Measurements from ENCODE around the gene PIPOX. TPM values are rescaled to one million over a fixed set of nuclear protein-coding genes. Genes with fewer than 3 reads are reported as not detected.

PIPOX gene
- total and polyA plus RNA-seq, 2 of the 8 experiments (the other 6 are each of a cell fraction or from before 2014, with no cell fraction given): 57.2 to 99.6 TPM

- no peaks in the 10 kb centered on the region for H3K79me2 ChIP-seq (ENCODE audit: control insufficient read depth in 1 of 2, insufficient read depth in 2 of 2, low read length in 2 of 2)
- ChIA-PET CTCF (ENCODE audit: partially characterized antibody) (interaction anchor here (0.7 to 6.6 kb wide), 5 partner anchors 12 to 504 kb away, joined by 4 to 41 read pairs (median 5); no protein-coding TSS in a partner anchor), POLR2A (ENCODE audit: partially characterized antibody) (interaction anchor here (0.6 to 3.8 kb wide), 24 partner anchors 9 to 221 kb away, joined by 3 to 47 read pairs (median 5); partner anchors contain the start of gene PIPOX)
- FAIRE-seq (no peak), DNase-seq (ENCODE audit: low read depth in 1 of 2, low spot score in 2 of 2) (no peak)
- H3K23me2 ChIP-seq (ENCODE audit: low read depth, low read length): peaks cover 4% of the 10 kb centered on the region; the same call in 1 of the 2 replicates
- no peaks in the 10 kb centered on the region for H3K27me3 ChIP-seq (replicated peaks in 1 of 4; ENCODE audit: control insufficient read depth in 3 of 4, extremely low read depth in 1 of 4, insufficient read depth in 3 of 4, low read length in 3 of 4)
- H3K18ac ChIP-seq (ENCODE audit: extremely low read depth, low read length): peak overlapping the region; percentile 98
- peak overlapping the region in 1 of 4 experiments; percentile 47; a peak in 2 of 8 replicates for H3K4me3 ChIP-seq (ENCODE audit: extremely low read depth in 1 of 4, insufficient read depth in 2 of 4, low read depth in 3 of 4, low read length in 4 of 4)
- no peak overlapping the region for H4K8ac ChIP-seq (ENCODE audit: extremely low read depth, insufficient read depth, low read length)
- no peak for TF ChIP-seq ATF2 (IDR thresholded peaks at IDR 0.05; ENCODE audit: low read length)
- TF ChIP-seq HDAC2 (IDR thresholded peaks at IDR 0.05; ENCODE audit: borderline replicate concordance in 1 of 2, low read depth in 2 of 2, low read length in 2 of 2): no peak
- peak; percentile 89 for TF ChIP-seq E2F6 (IDR thresholded peaks at IDR 0.05)
- no peak for TF ChIP-seq NANOG (IDR thresholded peaks at IDR 0.05; ENCODE audit: insufficient read depth, low read depth, low read length, poor library complexity, severe bottlenecking)
- peak overlapping the region; percentile 15; the same call in 1 of the 2 replicates for H2AK5ac ChIP-seq (ENCODE audit: low read depth, low read length)
- H2BK120ac ChIP-seq (replicated peaks; ENCODE audit: low read depth, low read length): peak overlapping the region; percentile 96
- H2BK12ac ChIP-seq (ENCODE audit: low read depth, low read length): peak overlapping the region; percentile 97
- H3K4me1 ChIP-seq (replicated peaks in 1 of 4; ENCODE audit: control insufficient read depth in 3 of 4, insufficient read depth in 4 of 4, low read length in 3 of 4): peaks cover 9 to 29% (median 18%) of the 10 kb centered on the region in 4 experiments
- H2BK15ac ChIP-seq (ENCODE audit: low read length): no peak overlapping the region
- H3K27ac ChIP-seq (ENCODE audit: low read depth, low read length): peak overlapping the region; percentile 72; the same call in 1 of the 2 replicates
- no peak overlapping the region for H2AFZ ChIP-seq (ENCODE audit: low read length)
- H3K4ac ChIP-seq (replicated peaks; ENCODE audit: insufficient read length, low read depth, low read length): peak overlapping the region; percentile 22
- H2BK5ac ChIP-seq (ENCODE audit: low read depth, low read length): peak overlapping the region; percentile 98
- peak overlapping the region; percentile 53 to 72; a peak in 3 of 4 replicates for H3K4me2 ChIP-seq (ENCODE audit: insufficient read depth in 1 of 2, low read depth in 2 of 2, low read length in 2 of 2)
- H4K20me1 ChIP-seq (replicated peaks in 1 of 2; ENCODE audit: control insufficient read depth in 1 of 2, insufficient read depth in 2 of 2, low read length in 2 of 2): no peaks in the 10 kb centered on the region
- H4K91ac ChIP-seq (replicated peaks; ENCODE audit: insufficient read length, low read length): peak overlapping the region; percentile 92
- no peak overlapping the region for H3K23ac ChIP-seq (ENCODE audit: insufficient read length)
- H3K14ac ChIP-seq (ENCODE audit: insufficient read length): no peak overlapping the region
- H3K9me3 ChIP-seq (ENCODE audit: insufficient read depth in 2 of 2, low read depth in 1 of 2, low read length in 1 of 2): peaks cover 5 to 6% of the 10 kb centered on the region in 2 experiments; a peak in 3 of 4 replicates
- no peak overlapping the region for H3K56ac ChIP-seq (replicated peaks; ENCODE audit: insufficient read length, low read depth, low read length)
- no peak overlapping the region for H3K9ac ChIP-seq (replicated peaks in 1 of 4; ENCODE audit: extremely low read depth in 1 of 4, low read depth in 3 of 4, low read length in 3 of 4)
- no peaks in the 10 kb centered on the region for H3K79me1 ChIP-seq (ENCODE audit: low read depth, low read length)
- peak overlapping the region; percentile 34 for H4K5ac ChIP-seq (ENCODE audit: insufficient read length, low read depth, low read length)
- peak overlapping the region; percentile 98 for H2BK20ac ChIP-seq (ENCODE audit: low read length)
- peaks cover 0 to 4% (median 0%) of the 10 kb centered on the region in 4 experiments; a peak in 1 of 8 replicates for H3K36me3 ChIP-seq (ENCODE audit: control insufficient read depth in 2 of 4, insufficient read depth in 4 of 4, low read length in 3 of 4)
- 33% methylated on average over 5 of the region's 5 CpGs; no CpG with 5 or more reads in 1 of the 2 experiments for WGBS, 2 experiments (ENCODE audit: extremely low coverage in 1 of 2, insufficient coverage in 1 of 2, insufficient read length in 1 of 2, insufficient replicate concordance in 2 of 2, low coverage in 1 of 2, low lambda C conversion rate in 2 of 2, missing lambda C conversion rate in 1 of 2)
Measured at GRCh38 chr17:29031488-29031887, 11.5 kb upstream of the PIPOX start.
